Amniotic epithelial cell (primary cell): ENCODE measurements around the gene ABCA8.
A peak's percentile ranks its signal among the peaks of the same experiment; 100 is the strongest.
"Not testable (repeated sequence)": the region's sequence is repeated elsewhere in the genome, so short reads cannot be mapped to it uniquely, and the experiment has no call there.

Experiments
- DNase-seq: peaks from one replicate; pipeline ENCODE4 v3.0.0-alpha.2; 2010; ENCODE audit warnings: low read depth

ABCA8 gene, protein sequence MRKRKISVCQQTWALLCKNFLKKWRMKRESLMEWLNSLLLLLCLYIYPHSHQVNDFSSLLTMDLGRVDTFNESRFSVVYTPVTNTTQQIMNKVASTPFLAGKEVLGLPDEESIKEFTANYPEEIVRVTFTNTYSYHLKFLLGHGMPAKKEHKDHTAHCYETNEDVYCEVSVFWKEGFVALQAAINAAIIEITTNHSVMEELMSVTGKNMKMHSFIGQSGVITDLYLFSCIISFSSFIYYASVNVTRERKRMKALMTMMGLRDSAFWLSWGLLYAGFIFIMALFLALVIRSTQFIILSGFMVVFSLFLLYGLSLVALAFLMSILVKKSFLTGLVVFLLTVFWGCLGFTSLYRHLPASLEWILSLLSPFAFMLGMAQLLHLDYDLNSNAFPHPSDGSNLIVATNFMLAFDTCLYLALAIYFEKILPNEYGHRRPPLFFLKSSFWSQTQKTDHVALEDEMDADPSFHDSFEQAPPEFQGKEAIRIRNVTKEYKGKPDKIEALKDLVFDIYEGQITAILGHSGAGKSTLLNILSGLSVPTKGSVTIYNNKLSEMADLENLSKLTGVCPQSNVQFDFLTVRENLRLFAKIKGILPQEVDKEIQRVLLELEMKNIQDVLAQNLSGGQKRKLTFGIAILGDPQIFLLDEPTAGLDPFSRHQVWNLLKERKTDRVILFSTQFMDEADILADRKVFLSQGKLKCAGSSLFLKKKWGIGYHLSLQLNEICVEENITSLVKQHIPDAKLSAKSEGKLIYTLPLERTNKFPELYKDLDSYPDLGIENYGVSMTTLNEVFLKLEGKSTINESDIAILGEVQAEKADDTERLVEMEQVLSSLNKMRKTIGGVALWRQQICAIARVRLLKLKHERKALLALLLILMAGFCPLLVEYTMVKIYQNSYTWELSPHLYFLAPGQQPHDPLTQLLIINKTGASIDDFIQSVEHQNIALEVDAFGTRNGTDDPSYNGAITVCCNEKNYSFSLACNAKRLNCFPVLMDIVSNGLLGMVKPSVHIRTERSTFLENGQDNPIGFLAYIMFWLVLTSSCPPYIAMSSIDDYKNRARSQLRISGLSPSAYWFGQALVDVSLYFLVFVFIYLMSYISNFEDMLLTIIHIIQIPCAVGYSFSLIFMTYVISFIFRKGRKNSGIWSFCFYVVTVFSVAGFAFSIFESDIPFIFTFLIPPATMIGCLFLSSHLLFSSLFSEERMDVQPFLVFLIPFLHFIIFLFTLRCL (N-terminal part only)

DNA sequence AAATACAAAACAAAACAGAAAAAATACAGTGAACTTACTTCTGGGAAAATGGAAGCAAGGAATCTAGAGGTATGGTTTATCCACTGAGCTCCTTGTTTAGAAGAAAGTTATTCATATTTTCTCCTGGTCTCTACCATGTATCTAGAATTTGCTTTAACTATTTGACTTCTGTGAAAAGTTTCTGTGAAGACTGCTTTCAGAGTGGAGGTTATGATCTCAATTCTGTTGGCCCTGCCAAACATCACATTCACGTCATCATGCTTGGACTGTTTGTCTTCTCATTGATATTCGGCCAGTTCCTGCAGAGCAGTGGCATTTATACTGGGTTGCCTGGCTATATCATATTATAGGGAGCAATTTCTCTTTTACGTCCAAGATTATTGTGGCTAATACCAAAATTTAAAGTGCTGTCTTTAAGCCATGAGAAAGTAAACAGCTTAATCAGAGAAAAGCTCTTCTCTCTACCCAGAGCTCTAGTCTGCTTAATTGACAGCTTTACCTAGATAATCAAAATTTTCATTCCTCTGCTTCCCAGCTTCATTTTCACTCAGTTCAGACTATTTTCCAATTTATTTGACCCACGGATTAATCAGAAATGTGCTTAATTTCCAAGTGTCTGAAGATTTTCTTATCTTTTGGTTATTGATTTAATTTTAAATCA is at the start of gene ABCA8:
TSS of gene ABCA8 (minus strand) at position 212 of the 661 bp plus-strand sequence. CDS start 13,358 bp downstream, outside the sequence.
- DNase-seq, result peak; percentile 84

DNA sequence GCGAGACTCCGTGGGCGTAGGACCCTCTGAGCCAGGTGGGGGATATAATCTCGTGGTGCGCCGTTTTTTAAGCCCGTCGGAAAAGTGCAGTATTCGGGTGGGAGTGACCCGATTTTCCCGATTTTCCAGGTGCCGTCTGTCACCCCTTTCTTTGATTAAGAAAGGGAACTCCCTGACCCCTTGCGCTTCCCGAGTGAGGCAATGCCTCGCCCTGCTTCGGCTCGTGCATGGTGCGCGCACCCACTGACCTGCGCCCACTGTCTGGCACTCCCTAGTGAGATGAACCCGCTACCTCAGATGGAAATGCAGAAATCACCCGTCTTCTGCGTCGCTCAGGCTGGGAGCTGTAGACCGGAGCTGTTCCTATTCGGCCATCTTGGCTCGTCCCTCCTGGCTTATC is 49.6 kb upstream of the ABCA8 start:
- DNase-seq, result not testable (repeated sequence)

DNA sequence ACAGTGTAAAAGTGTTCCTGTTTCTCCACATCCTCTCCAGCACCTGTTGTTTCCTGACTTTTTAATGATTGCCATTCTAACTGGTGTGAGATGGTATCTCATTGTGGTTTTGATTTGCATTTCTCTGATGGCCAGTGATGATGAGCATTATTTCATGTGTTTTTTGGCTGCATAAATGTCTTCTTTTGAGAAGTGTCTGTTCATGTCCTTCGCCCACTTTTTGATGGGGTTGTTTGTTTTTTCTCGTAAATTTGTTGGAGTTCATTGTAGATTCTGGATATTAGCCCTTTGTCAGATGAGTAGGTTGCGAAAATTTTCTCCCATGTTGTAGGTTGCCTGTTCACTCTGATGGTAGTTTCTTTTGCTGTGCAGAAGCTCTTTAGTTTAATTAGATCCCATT is 44.6 kb upstream of the ABCA8 start:
- not testable (repeated sequence) for DNase-seq

DNA sequence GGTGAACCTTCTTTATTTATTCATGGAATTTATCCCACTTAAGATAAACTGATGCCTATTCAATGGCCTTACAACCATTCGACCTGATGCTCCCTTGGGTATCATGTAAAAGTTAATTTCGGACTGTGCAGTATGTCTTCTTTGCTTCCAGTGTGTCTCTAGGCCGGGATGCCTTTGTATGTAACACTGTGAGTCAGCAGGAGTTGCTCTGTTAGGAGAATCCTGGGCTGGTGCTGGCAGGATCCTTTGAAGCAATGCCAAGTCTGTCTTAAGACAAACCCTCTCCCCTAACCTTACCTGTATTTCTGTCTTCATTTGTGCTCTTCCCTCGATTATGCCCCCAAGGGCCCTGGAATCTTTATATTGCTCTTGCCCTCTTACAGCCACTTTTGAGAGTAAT is 37.9 kb upstream of the ABCA8 start:
- DNase-seq, result peak; percentile 84

DNA sequence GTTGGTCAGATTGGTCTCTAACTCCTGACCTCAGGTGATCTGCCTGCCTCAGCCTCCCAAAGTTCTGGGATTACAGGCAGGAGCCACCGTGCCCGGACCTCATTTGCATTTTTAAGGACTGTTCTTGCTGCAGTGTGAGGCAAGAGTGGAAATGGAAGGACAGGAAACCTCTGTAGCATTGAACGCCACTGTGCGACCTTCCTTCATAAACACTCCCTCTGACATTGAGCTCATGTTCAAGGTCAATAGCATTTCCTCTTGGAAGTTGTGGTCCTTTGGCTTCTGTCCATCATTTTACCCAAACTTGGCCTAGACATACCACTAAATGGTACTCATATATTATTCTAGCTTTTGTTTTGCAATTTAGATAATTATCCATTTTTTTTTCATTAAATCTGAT is 32.8 kb upstream of the ABCA8 start:
- no peak for DNase-seq

DNA sequence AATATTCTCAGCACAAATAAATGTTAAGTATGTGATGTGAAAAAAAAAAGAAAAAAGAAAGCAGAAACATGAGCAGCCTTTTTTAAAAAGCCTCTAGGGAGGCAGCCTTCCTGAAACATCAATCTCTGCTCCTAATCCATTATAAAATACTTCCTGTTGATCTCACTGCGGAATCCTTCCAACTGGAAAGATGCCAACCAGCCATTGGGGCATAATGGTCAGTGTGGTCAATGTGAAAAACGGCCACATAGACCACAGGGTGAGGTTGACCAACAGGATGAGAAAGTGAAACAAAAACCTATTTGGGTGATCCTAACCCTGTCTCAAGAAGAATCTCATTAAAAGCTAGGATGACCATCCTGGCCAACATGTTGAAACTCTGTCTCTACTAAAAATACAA is 26.1 kb upstream of the ABCA8 start:
- peak; percentile 98 for DNase-seq

DNA sequence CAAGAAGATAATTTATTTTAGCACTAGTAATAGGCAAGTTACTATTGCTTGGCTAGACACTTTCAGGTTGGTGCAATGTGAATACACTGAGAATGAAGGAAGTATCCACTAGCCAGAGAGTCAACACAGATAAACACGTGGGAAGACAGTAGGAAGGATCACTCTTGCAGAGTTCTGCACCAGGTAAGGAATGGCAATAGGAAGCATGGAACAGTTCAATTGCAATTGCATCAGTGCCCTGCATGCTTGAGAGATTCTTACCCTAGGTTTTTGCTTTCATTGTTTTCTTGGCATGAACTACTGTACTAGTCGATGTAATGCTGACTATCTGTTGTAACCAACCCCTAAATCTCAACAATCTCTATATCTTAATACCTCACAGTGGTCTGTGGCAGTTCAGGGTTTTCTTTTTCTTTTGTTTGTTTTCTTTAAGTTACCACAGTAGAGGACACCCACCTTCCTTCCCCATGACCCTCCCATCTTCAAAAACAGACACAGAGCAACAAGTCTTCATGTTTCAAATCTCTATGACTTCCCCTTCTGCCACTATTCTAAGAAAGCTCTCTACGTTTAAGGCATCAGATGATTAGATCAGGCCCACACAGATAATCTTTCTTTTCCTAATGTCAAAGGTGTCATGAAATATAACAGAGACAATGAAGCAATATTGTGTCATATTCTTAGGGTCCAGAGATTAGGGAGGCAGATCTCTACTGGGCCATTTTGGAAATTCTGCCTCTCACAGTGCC is 18.1 kb upstream of the ABCA8 start:
- DNase-seq, result peak; percentile 21

DNA sequence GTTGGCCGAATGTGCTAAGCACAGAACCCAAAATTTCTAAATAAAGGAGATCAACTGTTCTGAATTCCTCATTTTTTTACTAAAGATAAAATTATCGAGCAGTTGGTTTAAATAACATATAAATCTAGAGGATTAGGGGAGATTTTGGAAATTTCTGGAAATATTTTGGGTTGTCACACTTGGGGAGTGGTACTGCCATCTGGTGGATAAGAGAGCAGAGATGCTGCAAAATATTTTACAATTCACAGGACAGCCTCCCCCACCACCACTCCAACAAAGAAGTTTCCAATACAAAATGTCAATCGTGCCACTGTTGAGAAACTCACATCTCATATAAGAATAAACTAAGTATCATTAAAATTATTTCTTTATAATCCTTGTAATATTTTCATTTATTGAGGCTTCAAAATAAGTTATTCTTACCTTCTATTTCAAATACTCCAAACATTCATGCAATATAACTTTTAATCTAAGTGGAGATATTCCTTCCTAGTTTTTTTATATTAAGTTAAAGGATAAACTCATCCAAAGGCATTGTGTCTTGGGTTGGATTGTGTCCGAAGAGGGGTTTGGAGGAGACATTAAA is 17.0 kb upstream of the ABCA8 start:
- DNase-seq, result no peak

DNA sequence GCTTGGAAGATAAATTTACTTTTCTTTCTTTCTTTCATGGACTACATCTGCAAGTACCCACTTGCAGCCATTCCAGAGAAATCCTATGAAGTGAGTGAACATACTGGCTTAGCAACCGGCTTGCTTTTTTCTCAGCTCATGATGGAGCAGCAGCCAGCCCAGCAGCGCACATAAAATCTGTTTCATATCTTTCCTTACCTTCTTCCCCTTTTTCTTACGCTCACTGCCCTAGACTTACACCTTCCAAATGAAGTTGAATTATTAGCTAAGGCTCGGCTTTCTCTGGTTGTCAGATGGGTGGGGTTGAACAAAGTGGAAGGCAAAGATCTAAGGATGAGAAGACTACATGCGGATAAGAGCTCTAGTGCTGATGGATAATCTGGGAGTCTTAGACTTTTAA is 13.9 kb upstream of the ABCA8 start:
- DNase-seq, result no peak

DNA sequence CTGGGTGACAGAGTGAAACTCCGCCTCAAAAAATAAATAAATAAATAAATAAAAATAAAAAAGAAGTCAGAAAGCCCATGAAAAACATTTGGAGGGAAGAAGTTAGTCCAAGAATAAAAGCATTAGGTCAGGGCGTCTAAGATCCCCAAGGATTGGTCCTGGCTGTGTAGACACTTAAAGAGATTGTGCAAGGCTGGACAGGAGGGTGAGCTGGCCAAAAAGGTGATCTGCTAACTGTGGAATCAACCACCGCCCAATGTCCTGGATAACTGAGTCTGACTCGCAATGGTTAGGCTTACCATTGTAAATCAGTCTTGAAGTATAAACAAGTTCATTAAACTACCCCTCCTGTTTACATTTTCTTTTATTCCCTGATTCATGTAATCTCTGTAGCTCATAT is 8.8 kb upstream of the ABCA8 start:
- DNase-seq, result peak; percentile 38

DNA sequence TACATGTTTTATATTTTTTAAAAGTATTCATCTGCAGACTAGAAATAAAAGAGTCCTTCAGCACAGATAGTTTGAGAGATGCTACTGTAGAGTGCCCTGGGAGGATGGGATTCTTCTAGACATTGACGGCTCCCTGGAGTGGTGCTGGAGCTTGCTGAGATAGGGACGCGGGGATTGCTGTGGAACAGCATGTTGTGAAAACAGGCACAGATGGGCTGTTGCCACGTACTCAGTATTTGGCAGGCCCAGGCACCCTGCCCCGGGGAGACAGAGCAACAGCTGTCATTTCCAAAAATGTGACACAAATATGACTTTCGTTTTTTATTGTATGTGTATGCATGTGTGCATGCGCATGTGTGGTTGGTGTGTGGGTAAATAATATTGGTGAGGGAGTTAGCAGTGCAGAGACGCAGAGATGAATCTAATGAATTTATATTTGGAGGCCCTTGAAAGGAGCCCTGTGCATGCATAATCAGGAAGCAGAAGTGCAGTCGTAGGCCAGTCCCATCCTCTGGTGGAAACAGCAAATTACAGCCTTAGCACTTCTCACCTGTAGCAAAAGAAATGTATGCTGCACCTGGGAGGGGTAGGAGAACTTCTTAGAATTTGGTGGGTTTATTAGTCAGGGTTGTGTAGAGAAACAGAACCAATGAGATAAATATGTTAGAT is 6.2 kb upstream of the ABCA8 start:
- DNase-seq, result no peak

DNA sequence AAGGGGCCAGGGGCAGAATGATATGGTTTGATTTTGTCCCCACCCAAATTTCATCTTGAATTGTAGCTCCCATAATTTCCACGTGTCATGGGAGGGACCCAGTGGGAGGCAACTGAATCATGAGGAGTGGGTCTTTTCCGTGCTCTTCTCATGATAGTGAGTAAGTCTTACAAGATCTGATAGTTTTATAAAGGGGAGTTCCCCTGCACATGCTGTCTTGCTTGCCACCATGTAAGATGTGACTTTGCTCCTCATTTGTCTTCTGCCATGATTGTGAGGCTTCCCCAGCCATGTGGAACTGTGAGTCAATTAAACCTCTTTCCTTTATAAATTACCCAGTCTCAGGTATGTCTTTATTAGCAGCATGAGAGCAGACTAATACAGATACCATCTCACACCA is 3.9 kb upstream of the ABCA8 start:
- not testable (repeated sequence) for DNase-seq

DNA sequence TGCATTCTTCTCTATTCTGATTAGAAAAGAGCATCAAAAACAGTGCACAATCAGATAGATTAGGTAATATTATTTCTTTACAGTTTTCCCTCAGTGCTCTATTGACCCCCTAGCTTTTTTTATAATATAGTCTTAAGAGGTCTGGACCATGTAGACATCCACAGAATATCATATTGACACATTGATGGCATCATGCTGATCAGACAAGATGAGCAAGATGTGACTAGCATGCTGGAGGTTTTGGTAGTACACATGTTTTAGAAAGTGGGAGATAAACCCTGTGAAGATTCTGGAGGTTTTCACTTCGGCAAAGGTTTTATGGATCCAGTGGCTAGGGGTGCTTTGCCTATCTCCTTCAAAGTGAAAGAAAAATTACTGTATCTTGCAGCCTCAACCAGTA is 2.8 kb upstream of the ABCA8 start:
- no peak for DNase-seq

DNA sequence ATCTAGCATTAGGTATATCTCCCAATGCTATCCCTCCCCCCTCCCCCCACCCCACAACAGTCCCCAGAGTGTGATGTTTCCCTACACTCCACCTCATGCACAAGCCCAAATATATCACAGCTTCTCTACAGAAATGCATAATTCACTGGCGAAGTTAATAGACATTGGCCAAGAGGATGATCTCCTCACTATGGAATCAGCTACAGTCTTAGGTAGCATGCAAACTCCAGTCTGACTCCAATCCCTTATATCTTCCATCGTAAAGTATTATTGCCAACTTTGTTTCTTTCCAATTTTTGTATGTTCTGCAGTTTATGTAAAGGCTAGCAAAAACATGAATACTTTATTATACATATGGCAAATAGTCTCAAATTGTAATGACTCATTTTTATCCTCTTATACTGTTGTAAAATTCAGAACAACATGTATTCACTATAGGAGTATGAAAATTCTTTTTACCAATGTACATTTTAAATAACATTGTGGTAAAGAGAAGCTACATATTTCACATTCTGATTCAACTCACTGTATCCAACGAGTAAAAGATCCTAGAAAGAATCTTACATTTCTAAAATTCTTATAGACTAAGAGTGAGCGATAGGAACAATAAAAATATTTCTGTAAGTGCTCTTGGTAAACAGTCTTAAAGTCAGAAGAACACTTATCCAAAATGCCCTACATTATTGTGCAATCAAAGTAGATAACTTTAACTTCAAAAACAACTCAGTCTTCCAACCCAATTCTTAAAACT is 871 bp downstream of the ABCA8 start:
- peak; percentile 68 for DNase-seq

DNA sequence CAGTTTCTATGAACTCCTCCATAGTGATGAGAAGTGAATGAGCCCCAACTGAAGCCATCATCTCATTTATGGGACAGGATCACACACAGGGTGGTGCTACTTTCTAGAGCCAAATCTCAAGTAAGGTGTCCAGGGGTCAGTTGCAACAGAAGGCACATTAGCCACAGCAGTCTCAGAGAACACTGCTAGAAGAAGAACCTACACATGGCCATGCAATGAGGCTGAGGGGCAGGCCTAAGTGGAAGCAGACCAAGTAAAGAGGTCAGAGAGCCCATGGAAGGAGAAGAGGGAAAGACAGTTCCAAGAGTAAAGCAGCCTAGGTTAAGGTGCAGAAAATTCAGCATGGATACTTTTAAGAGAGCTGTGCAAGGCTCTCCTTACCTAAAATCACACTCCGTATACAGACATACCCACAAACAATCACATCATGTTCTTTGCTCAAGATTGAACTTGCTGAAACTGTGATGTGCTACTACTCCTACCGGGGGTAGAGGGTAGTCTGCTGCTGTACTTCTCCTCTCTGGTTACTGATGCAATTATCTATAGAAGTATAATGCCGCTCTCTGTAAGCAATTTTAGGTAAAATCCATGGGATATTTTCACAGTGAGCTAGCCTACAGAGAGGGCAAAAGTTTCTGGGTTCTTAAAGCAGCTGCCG is 1.7 kb downstream of the ABCA8 start:
- DNase-seq, result no peak

DNA sequence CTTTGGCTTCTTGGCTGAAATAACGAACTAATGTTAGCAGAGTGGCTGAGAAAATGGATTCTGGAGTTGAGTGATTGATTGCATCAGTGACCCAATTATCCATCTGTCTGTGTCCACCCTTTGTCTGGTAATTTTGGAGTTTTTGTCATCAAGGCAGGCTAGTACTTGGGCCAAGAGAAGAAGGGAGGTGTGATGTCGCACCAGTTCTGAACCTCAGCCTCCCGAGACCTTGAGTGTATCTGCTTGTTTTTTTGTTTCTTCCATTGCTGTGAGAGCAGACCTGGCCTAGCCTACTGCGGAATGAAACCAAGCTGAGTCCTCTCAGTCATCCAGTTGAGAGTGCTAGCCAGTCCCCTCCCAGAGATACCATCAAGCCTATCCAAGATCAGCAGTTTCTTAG is 4.5 kb downstream of the ABCA8 start:
- no peak for DNase-seq

DNA sequence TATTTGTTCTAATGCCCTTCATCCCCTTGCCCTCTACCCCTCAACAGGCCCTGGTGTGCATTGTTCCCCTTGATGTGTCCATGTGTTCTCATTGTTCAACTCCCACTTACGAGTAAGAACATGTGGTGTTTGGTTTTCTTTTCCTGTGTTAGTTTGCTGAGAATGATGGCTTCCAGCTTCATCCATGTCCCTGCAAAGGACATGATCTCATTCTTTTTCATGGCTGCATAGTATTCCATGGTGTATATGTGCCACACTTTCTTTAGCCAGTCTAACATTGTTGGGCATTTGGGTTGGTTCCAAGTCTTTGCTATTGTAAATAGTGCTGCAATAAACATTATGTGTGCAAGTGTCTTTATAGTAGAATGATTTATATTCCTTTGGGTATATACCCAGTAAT is 7.3 kb downstream of the ABCA8 start:
- DNase-seq, result not testable (repeated sequence)

DNA sequence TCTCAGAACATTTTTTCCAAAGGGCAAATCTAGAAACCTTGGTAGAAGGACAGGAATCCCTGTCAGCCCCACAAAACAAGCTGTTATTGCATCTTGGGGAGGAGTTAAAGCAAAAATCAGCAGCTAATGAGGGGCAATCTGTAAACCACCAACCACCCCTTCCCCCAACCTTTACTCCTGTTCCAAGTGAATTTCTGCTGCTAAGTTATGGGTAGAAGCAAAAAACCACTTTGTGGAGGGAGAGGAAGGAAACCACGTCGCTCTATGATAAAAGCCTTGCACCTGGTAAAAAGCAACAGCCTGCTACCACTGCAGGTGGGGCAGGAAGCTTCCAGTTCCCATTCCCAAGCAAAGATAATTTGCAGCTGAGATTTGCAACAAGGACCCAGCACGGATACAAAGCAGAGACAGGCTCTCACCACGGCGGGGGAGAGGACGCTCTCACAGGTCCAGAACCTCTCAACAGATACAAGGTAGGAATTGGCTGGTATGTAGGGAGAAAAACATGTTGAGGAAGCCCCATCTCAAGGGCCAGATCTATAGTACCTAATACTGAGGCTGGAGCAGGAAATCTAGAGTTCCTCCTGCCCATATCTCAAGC is 10.7 kb downstream of the ABCA8 start:
- no peak for DNase-seq

DNA sequence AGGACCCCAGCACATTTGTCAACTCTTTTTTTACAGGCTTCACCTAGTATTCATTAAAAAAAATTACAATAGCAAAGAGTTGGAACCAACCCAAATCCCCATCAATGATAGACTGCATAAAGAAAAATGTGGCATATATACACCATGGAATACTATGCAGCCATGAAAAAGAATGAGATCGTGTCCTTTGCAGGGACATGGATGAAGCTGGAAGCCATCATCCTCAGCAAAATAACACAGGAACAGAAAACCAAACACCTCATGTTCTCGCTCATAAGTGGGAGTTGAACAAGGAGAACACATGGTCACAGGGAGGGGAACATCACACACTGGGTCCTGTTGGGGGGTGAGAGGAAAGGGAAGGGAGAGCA is 11.4 kb downstream of the ABCA8 start:
- not testable (repeated sequence) for DNase-seq
